Left ventricle myocardium inferior (tissue), 1 donor: ENCODE measurements around the gene SBK2. TPM values are rescaled to one million over a fixed set of nuclear protein-coding genes. Genes with fewer than 3 reads are reported as not detected.
"Not testable (repeated sequence)": the region's sequence is repeated elsewhere in the genome, so short reads cannot be mapped to it uniquely, and the experiment has no call there.

ENCODE experiments used
- DNase-seq: peaks from one replicate; pipeline ENCODE4 v3.0.0-alpha.2; 2020
- H3K27ac ChIP-seq: fragments of 200-600 bp; replicated peaks from 2 replicates; pipeline ENCODE4 v1.8.0; 2021
- H3K27me3 ChIP-seq: fragments of 200-600 bp; 2 replicates; pipeline ENCODE4 v1.8.0; 2021; ENCODE audit warnings: low read depth
- H3K36me3 ChIP-seq: fragments of 200-600 bp; 2 replicates; pipeline ENCODE4 v1.8.0; 2021
- H3K4me1 ChIP-seq: fragments of 200-600 bp; 2 replicates; pipeline ENCODE4 v1.8.0; 2021
- H3K4me3 ChIP-seq: fragments of 200-600 bp; 2 replicates; pipeline ENCODE4 v1.8.0; 2021; ENCODE audit warnings: mild to moderate bottlenecking, moderate library complexity
- H3K9me3 ChIP-seq: fragments of 200-600 bp; replicated peaks from 2 replicates; pipeline ENCODE4 v1.8.0; 2021
- CTCF ChIP-seq: fragments of 200-600 bp; IDR thresholded peaks from 2 replicates; pipeline ENCODE4 v1.8.0; 2021; ENCODE audit warnings: antibody characterized with exemption, mild to moderate bottlenecking, borderline replicate concordance
- intact Hi-C: fragments of 100-400 bp; cut with micrococcal nuclease; formaldehyde crosslinking; loops from one replicate; pipeline ENCODE4 v1.11.0; 2022
- total RNA-seq: library from RNA; stranded (reverse); fragmentation: NEBNext Ultra II Directional; extraction: Animal tissue kit (Norgen Biotek cat#: 25700); gene quantifications from one replicate; pipeline ENCODE4 v1.2.1, GENCODE V29; 2021
- donor health status: DM: no; HTN: yes; CAD: no; lungs with severe emphysema.

The SBK2 gene
- total RNA-seq, 1 donor from 2014 or later = 6.5 TPM

DNA sequence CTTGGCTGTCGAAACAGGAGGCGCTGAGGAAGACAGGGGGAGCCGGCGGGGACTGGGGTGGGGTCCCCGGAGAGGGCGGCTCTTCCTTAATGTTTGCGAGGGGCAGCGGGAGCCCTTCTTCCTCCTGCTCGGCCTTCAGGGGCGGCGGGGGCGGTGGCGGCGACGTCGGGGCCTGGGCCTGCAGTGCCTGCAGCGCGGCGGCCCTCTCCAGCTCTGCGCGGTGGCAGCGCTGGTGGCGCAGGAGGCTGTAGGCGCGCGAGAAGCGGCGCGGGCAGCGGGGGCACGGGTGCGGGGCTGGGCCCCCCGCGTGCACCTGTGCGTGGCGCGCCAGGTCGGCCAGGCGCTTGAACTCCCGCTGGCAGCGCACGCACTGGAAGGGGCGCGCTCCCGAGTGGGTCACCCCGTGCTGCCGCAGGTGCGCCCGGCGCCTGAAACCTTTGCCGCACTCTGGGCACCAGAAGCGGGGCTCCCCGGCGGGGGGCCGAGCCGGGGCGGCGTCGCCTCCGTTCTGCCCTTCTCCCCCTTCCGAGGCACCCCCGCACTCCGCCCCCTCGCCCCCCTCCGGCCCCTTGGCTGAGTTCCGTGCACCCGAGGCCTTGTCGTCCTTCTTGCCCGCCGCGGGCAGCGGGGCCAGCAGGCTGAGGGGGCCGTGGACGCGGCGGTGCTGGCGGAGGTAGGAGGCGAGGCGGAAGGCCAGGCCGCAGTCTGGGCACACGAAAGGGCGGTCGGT is 41.3 kb upstream of the SBK2 start:
- intact Hi-C loops = no loop called here
- H3K4me1 ChIP-seq = peaks cover 29% of the 10 kb centered on the region
- H3K9me3 ChIP-seq = no peaks in the 10 kb centered on the region
- no peak for TF ChIP-seq CTCF
- H3K36me3 ChIP-seq = peaks cover 31% of the 10 kb centered on the region
- H3K27ac ChIP-seq = no peak overlapping the region
- no peak for DNase-seq
- H3K4me3 ChIP-seq = no peak overlapping the region
- H3K27me3 ChIP-seq = no peaks in the 10 kb centered on the region

DNA sequence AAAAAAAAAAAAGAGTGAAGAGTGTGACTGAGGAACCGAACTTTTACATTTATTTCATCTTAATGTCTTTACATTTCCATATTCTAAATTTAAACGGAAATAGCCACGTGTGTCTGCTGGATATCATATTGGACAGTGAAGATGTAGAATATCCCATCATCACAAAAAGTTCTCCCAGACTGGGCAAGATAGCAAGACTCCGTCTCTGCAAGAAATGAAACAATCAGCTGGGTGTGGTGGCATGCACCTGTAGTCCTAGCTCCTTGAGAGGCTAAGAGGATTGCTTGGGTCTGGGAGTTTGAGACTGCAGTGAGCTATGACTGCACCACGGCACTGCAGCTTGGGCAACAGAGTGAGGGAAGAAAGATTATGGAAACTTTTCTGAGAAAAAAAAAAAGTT is 39.8 kb upstream of the SBK2 start:
- Histone ChIP-seq H3K27me3 (no peaks in the 10 kb centered on the region), H3K27ac (no peak overlapping the region), H3K4me1 (peaks cover 22% of the 10 kb centered on the region), H3K9me3 (no peaks in the 10 kb centered on the region), H3K36me3 (peaks cover 31% of the 10 kb centered on the region), H3K4me3 (no peak overlapping the region)
- no peak for TF ChIP-seq CTCF
- no peak for DNase-seq
- intact Hi-C loops = no loop called here

- H3K9me3 ChIP-seq, H3K4me3 ChIP-seq, DNase-seq, H3K4me1 ChIP-seq, intact Hi-C loops, H3K27ac ChIP-seq, H3K27me3 ChIP-seq: not testable (repeated sequence)
- peaks cover 25% of the 10 kb centered on the region for H3K36me3 ChIP-seq
Observed at GRCh38 chr19:55573929-55574328, 37.0 kb upstream of the SBK2 start.

DNA sequence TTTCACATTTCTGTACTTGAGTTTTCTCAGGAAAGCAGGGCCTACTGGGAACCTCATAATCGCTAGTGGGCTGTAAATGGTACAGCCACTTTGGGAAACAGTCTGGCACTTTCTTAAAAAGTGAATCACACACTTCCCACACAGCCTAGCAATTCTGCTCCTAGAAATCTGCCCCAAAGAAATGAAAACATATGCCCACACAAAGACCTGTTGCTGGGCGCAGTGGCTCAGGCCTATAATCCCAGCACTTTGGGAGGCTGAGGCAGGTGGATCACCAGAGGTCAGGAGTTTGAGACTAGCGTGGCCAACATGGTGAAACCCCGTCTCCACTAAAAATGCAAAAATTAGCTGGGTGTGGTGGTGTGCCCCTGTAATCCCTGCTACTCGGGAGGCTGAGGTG is 32.5 kb upstream of the SBK2 start:
- DNase-seq, H3K4me3 ChIP-seq, H3K36me3 ChIP-seq, H3K27ac ChIP-seq, intact Hi-C loops, H3K9me3 ChIP-seq, H3K4me1 ChIP-seq, H3K27me3 ChIP-seq: not testable (repeated sequence)

GRCh38 chr19:55567708-55568328 is 30.9 kb upstream of the SBK2 start:
- intact Hi-C loops = no loop called here
- TF ChIP-seq CTCF = no peak
- Histone ChIP-seq H3K27ac (no peak overlapping the region), H3K4me3 (no peak overlapping the region), H3K4me1 (peaks cover 3% of the 10 kb centered on the region), H3K27me3 (peaks cover 14% of the 10 kb centered on the region), H3K36me3 (no peaks in the 10 kb centered on the region), H3K9me3 (no peaks in the 10 kb centered on the region)
- DNase-seq = no peak

DNA sequence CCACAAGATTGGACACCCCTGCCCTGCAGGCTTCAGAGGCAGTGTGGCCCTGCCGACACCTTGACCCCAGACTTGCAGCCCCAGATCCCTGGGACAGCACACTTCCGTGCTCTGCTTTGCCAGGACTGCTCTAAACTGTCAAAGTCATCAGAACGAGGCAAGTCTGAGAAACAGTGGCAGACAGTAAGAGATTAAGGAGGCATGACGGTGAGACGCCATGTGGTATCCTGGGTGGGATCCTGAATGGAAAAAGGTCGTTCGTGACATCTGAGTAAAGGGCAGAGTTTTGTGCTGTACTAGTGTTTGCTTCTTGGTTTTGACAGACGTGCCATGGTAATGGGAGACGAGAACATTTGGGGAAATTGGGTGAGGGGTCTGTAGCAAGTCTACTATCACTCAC is 29.9 kb upstream of the SBK2 start:
- peaks cover 14% of the 10 kb centered on the region for H3K27me3 ChIP-seq
- H3K9me3 ChIP-seq = no peaks in the 10 kb centered on the region
- intact Hi-C loops = no loop called here
- no peak for DNase-seq
- no peak overlapping the region for H3K27ac ChIP-seq
- H3K36me3 ChIP-seq = no peaks in the 10 kb centered on the region
- H3K4me1 ChIP-seq = peaks cover 8% of the 10 kb centered on the region
- no peak overlapping the region for H3K4me3 ChIP-seq
- no peak for TF ChIP-seq CTCF
